NCI-H748 treated with DMSO at 0.1 percent for 48 hours (cell line): ENCODE results near the gene DCK.
"Not testable (repeated sequence)": the region's sequence is repeated elsewhere in the genome, so short reads cannot be mapped to it uniquely, and the experiment has no call there.

Source experiments
- DNase-seq: peaks from one replicate; lab custom pipeline; 2025; lab: John Stamatoyannopoulos, UW

The DCK gene

DNA sequence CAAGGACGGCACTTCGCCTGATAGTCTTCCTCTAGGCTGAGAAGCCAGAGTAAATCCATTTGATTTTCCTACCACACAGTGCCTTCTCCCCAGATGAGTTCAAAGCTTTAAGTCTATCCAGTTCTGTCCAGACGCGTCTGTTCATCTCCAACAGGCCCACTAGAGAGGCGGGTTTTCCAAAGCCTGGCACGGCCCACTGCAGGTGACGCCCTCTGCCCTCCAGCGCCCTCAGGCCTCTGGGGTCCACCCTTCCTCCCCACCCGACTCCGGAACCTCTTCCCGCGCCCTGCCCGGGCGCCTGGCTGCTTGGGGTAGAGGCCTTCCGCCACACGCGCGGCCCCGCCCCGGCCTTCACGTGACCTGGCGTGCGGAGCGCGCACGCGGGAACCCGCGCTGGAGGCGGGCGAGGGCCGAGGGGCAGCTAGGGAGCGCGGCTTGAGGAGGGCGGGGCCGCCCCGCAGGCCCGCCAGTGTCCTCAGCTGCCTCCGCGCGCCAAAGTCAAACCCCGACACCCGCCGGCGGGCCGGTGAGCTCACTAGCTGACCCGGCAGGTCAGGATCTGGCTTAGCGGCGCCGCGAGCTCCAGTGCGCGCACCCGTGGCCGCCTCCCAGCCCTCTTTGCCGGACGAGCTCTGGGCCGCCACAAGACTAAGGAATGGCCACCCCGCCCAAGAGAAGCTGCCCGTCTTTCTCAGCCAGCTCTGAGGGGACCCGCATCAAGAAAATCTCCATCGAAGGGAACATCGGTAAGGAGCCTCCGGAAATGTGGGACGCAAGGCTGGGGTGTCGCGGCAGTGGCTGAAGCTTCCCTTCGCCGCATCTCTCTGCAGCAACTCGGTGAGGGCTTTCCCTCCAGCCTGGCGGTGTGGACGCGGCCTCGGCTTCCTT is at the start of gene DCK:
Gene DCK, plus strand, starts transcription at position 469 of the 888 bp plus-strand sequence. Its CDS starts 187 bp downstream, at position 656.
- DNase-seq = peak; percentile 63

DNA sequence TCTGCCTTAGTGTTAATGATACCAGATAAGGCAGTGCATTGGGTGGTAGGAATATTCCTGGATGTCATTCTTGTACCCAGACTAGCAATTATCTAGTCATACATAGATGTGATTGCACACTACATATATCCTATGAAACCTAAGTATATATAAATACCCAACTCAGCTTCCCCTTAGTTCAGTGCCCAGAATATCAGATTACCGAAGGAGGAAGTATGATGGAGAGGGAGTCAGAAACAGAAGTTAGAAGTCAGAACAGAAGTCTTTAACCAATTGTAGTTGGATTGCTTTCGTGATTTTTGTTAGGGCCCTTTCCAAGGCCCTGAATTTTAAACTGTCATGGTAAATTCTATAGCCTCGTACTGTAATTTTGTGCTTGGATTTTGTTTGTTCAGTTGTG is 48.4 kb upstream of the DCK start:
- no peak for DNase-seq

DNA sequence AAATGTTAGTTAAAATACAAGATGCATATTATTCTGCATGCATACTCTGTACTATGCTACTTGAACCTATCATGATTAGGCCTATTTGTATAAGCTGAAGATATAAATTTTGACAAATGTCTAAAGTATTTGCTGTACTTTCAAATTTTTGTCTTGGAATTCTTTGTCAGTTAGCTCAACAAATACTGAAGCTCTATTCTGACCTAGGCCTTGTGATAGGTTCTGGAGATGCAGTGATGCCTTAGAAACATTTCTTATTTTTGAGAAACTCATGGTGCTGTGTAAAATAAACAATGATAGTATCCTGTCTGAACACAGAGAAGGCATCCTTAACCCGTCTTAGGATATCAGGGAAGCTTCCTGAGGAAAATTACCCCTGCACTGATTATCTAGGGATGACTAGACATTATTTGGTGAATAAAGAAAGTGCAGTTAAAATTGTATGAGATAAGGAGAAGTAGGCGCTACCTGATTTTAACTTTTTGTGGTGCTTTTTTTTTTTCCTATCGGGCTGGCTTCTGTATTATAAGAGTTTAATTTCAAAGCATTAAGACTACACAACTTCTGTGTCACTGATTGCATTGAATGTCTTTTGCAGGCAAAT is 47.9 kb upstream of the DCK start:
- no peak for DNase-seq

DNA sequence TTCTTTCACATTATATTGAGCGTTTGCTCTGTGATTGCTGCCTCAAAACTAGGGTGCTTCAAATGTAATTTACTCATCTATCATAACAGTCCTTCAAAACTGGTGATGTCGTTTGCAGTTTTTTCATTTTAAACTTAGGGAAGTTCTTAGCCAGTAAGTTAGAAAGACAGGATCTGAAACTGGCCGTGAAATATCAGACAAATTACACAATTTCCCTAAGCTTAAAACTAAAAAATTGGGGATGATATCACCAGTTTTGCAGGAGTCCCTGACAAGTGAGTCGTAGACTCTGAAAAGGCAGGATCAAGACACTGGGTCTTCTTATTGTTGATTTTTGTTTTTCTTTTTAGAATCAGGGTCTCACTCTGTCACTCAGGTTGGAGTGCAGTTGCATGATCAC is 46.5 kb upstream of the DCK start:
- DNase-seq = no peak

DNA sequence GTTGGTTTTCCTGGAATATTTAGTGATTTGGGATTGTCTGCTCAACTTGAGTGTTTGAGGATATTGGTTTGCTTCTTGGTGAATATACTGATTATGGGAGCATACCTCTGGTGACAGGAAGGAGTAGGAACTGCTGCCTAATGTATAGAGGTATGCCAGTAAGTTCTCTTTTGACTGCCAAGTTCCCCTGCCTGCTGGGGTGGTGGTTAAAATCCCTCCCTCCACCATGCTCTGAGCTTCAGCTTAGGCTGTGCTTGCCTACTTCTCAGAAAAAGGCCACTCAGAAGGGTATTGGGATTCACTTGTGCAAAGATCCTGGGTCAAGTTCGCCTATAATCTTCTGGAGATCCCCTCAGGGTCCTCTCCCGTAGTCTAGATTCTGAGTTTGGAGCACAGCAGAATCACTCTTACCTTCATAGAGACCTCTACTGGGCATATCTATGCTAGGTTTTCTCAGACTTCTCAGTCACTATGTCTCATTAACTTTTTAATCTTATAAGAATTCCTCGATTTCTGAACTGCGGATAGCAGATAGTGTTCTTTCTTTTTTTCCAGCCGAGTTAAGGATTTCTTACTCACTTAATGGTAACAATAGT is 44.7 kb upstream of the DCK start:
- DNase-seq = no peak

DNA sequence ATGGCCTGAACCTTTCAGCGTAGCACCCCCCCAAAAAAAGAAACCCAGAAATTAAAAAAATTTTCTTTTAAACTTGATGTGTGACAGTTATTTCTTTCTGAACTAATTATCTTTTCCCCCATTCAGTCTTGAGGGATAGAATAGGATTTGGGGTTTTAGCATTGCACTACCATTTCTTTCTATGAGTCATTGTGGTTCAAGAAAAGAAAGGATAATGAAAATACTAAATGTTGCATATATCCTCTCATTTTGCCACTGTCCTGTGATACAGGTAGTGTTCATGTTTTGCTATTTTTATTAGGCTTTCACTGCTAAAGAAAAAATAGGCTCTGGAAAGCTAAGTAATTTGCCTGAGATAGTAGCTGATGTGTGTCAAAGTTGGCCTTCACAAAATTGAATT is 39.4 kb upstream of the DCK start:
- DNase-seq = no peak

DNA sequence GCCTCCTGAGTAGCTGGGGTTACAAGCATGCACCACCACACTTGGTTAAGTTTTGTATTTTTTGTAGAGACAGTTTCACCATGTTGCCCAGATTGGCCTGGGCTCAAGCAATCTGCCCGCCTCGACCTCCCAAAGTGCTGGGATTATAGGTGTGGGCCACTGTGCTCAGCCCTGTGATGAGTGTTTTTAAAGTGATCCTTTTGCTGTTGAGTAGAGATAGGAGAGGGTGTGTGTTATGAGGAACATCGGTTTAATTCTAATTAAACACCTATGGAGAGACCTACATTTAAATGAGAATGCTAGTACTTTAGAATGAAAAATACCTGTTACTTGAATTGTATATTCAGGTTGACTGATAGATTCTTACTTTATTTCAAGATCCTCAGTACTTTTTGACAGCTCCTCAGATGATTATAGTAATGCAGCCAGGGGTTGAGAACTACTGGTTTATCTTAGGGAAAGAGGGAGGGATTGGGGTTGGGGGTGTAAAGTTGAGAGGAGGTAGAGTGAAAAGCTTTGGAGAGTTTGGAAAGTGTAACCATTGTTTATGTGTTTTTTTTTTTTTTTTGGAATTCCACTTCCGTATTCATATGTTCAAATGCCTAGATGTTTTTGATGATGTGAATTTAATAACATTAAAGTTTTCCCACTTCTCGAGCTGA is 36.8 kb upstream of the DCK start:
- DNase-seq = no peak

DNA sequence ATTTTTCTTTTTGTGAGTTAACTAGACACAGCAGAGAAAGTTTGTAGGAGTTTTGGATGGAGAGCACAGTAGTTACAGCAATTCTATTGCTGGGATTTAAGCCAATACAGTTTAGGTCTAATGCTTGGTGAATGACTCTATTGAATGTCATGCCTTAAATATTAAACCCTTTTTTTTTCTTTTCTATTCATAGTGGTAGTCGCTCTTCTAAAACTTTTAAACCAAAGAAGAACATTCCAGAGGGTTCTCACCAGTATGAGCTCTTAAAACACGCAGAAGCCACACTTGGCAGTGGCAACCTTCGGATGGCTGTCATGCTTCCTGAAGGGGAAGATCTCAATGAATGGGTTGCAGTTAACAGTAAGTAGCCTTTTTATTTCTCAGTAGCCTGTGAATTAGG is 34.8 kb upstream of the DCK start:
- DNase-seq = no peak

DNA sequence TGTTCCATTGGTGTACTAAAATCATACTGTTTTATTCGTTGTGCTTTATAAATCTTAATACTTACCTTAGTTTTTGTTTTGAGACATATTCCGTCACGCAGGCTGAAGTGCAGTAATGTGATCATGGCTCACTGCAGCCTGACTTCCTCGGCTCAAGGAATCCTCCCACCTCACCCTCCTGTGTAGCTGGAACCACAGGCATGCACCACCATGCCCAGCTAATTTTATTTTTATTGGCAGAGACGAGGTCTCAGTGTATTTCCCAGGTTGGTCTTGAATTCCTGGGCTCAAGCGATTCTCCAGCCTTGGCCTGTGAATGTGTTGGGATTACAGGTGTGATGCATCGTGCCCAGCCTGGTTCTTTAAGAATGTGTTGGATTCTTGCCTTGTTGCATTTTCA is 24.4 kb upstream of the DCK start:
- DNase-seq = no peak

DNA sequence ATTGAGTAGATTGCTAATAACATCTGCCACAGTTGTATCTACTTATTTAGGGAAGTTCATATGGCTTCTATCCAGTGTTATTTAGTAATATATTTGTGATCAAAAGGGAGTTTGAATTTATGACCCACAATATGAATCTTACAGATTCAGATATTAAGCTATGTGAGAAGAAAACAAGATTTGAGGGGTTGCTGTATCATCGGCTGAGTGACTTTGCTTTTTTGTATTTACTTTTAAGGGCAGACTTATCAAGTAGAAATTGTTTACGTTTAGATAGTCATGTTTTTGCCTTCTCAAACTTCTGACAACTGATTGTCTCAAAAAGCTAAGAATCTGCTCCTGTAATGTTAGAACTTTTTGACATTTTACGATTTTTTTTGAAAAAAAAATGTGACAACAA is 17.2 kb upstream of the DCK start:
- DNase-seq = no peak

DNA sequence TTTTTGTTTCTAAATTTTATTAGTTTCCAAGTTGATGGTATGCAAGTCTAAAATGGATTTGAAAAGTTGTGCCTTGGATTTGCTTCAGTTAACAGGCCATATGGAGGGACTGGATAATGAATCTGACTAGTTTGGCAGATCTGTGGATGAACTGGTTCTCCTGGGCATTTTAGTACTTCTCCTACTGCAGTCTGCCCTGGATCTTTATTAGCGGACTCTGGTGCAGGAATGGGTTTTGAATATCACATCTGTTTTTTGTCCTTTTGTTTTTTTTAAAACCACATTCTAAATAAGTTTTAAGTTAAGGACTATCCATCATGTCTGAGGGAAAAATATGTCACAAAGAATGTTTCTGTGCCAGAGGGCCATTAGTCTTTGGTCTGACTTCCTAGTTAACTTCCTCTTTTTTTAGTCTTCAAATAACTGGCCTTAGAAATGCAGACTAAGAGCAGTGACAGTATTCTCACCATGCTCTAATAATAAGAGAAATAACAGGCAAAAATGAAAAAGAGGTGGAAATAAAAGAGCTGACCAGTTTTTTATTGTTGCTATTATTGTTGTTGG is 13.9 kb upstream of the DCK start:
- DNase-seq = no peak

DNA sequence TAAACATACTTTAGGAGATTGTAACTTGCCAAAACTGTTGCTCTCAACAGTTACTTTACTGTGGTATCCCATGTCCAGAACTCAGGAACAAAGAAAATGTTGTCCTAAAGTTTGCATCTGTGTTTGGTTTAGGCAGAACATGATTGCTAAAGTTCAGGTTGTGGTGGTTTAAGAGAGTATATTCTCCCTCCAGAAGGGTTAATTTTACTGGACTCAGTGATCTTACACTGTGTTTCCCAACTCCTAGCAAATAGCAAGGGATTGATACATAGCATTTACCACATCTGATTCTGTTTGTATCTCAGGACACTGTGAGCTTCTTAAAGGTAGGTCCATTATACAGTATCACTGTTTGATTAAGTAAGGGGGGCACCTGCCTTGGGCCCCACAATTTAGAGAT is 13.3 kb upstream of the DCK start:
- DNase-seq = no peak

DNA sequence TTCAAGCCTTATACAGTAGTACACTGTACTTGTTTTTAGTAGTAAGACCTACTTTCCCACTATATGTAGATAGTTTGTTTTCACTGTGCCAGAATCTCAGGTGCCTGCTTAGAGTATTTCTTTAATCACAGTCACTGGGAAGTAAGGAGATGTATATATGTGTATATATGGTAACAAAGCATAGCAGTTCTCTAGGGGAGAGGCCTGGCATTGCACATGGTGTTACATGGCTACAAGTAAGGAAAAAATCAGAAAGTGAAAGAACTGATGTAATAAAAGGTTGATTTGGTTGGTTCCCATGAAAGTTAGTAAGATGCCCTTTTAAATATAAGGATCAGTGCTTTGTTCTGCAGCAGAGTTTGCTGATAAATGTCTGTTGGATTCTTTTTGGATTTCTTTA is 9.3 kb upstream of the DCK start:
- no peak for DNase-seq

DNA sequence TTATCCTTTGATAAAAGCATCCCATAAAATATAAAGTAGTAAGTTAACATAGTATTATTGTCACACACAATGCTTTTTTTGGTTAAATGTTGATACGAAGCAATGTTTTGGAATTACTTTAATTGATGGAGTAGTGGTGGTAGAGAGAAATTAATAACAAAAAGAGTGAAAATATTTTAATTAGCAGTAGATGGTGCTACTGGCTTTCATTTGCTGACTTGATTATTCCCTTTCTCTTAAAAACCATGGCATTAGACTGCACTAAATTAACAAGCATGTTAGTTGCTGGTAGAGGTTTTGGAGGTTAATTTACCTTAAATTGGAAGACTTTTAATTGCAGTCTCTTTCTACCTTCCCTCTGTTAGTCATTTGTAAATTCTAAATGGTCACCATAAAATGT is 8.9 kb upstream of the DCK start:
- DNase-seq = no peak

DNA sequence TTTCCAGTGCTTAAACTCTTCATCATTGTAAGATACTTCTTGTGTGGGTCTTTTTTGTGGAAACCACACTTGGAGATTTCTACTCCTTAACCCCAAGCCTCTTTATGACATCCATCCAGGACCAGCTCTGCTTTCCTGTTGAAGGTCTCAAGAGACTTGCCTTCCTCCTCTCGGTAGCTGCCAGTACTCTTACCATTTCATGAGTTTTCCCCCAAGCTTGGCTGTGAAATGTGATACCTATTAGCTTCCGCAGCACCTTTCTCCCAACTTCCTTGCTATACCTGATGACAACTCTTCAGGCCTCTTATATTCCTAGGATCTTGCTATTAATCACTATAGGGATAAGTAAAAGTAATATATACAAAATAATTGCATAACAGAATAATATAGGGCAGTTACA is 1.9 kb upstream of the DCK start:
- DNase-seq = no peak

DNA sequence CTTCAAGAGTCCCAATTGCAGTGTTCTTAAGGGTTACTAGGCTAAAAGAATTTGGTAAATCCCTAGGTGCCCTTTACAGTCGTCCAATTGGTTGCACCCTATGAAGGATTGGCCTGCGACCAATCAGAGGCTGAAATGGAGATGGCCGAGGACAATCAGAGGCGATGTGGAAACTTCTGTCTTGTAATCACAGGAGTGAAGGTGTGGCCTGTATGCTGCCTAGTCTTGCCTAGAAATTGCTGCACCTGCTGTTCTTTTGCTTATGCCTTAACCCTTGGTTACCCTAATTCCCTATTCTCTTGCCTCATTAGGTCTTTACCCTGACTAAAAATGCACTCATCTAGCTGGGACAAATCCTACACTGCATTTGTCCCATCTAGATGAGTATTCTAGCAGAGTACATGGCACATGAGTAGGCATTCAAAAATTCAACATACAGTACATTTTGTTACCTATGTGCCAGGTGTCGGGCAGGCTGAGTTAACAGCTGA is 1.0 kb upstream of the DCK start:
- DNase-seq = no peak

DNA sequence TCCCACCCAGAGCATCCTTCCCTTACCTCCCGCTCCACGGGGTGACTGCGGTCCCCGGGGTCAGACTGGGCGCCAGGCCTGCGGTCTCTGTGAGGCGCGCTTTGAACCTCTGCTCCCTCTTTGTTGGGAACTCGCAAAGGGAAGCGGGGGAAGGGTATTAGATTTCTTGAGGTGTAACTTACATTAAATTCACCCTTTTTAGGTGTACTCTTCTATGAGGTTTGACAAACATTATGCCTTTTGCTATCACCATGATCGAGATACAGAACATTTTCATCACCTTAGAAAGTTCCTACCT is 569 bp downstream of the DCK start:
- no peak for DNase-seq

DNA sequence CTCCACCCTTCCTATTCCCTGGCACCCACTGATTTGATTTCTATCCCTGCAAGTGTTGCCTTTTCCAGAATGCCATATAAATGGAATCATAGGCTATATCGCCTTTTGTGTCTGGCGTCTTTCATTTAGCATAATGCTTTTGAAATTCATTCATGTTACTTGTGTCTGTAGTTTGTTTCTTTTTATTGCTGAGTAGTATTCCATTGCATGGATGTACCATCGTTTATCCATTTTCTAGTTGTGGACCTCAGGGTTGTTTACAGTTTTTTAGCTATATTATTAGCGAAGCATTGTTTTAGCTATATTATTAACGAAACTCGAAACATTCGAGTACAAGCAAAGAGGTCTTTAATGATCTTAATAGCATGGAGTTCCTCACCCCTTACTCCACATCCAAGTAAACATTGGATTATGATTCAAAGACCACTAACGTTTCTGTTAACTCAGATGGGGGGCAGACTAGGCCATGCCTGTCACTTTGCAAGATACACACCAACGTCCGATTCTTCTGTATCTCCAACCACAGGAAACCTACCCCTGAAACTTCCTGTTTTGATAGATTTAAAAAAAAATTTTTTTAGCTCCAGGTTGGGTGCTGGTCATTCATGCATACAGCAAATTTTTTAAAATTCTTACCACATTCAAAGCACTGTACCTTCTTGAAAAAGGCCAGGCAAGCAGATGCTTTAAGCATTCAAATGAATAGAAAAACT is 1.1 kb downstream of the DCK start:
- DNase-seq = no peak

DNA sequence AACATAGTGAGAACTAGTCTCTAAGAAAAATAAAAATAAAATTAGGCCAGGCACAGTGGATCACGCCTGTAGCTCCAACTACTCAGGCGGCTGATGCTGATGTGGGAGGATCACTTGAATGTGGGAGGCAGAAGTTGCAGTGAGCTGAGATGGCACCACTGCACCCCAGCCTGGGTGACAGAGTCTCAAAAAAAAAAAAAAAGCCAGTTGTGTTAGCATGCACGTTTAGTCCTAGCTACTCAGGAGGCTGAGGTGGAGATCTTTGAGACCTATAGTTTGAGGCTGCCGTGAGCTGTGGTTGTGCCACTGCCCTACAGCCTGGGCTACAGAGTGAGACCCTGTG is 2.5 kb downstream of the DCK start:
- DNase-seq = no peak

DNA sequence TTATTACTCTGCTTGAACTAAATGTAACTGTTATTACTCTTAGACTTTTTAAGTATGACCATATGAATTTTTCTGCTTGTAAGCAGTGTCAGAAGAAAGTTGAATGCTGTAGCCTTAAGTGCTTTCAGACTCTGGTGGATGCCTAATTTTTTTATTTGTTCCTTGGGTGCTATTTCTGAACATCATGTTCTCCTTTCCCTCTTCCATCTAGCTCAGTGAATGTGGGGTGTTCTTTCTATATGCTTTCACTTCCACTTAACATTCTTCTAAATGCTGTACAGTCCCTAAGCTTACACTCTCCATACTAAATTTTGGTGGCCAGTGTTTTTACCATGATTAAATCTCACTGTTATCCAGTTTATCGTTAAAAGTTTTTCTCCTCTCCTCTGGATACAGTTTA is 3.6 kb downstream of the DCK start:
- DNase-seq = no peak

DNA sequence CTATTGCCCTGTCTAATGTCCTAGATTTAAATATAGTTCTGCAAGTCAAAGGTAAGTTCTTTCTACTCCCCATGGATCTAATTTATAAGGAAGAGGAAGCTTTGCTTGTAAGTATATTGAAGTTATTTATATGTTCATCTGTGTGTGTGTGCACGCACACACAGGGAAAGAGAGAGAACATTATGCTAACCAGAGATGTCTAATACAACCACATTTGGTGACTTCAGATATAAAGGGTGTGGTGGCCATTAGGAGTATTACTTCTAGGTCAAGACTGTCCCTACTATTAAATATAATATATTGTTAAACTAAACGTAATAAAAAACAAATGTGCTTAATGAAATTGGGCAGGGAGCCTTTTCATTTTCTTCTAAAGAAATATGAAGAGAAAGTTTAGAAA is 4.1 kb downstream of the DCK start:
- no peak for DNase-seq

DNA sequence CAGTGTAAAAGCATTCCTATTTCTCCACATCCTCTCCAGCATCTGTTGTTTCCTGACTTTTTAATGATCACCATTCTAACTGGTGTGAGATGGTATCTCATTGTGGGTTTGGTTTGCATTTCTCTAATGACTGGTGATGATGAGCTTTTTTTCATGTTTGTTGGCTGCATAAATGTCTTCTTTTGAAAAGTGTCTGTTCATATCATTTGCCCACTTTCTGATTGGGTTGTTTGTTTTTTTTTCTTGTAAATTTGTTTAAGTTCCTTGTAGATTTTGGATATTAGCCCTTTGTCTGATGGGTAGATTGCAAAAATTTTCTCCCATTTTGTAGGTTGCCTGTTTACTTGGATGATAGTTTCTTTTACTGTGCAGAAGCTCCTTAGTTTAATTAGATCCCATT is 6.2 kb downstream of the DCK start:
- DNase-seq = not testable (repeated sequence)
